ENCODE results near the gene CHFR. TPM values are rescaled to one million over a fixed set of nuclear protein-coding genes. Genes with fewer than 3 reads are reported as not detected.
"Not testable (repeated sequence)": the region's sequence is repeated elsewhere in the genome, so short reads cannot be mapped to it uniquely, and the experiment has no call there.

CHFR gene
- total RNA-seq, 2 donors from 2014 or later = 57.0 to 80.4 TPM

DNA sequence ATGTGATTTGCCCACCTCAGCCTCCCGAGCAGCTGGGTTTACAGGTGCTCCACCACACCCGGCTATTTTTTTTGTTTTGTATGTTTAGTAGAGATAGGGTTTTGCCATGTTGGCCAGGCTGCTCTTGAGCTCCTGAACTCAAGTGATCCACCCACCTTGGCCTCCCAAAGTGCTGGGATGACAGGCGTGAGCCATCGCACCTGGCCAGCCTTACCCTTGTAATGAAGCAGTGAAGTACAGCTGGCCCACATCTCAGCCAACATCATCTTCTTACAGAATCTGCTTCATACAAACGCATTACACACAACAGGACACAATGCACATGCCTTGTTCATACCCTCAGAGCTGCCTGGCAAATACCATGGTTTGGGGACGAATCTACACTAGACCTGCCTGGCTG is 31.3 kb upstream of the CHFR start:
- TF ChIP-seq, protein P1, sequence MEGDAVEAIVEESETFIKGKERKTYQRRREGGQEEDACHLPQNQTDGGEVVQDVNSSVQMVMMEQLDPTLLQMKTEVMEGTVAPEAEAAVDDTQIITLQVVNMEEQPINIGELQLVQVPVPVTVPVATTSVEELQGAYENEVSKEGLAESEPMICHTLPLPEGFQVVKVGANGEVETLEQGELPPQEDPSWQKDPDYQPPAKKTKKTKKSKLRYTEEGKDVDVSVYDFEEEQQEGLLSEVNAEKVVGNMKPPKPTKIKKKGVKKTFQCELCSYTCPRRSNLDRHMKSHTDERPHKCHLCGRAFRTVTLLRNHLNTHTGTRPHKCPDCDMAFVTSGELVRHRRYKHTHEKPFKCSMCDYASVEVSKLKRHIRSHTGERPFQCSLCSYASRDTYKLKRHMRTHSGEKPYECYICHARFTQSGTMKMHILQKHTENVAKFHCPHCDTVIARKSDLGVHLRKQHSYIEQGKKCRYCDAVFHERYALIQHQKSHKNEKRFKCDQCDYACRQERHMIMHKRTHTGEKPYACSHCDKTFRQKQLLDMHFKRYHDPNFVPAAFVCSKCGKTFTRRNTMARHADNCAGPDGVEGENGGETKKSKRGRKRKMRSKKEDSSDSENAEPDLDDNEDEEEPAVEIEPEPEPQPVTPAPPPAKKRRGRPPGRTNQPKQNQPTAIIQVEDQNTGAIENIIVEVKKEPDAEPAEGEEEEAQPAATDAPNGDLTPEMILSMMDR (conservative IDR thresholded peaks at IDR 0.05) = no peak
- Histone ChIP-seq H3K4me1 (ENCODE audit: control insufficient read depth, insufficient read depth, low read length) (no peaks in the 10 kb centered on the region), H3K27ac (ENCODE audit: low read depth, low read length) (no peak overlapping the region), H3K27me3 (ENCODE audit: control insufficient read depth, insufficient read depth, low read length, poor library complexity, severe bottlenecking) (no peaks in the 10 kb centered on the region), H3K4me3 (ENCODE audit: low read length) (peak overlapping the region; percentile 49), H3K36me3 (ENCODE audit: control insufficient read depth, insufficient read depth, low read length) (no peaks in the 10 kb centered on the region), H3K9me3 (ENCODE audit: control insufficient read depth, low read length) (peaks cover 74% of the 10 kb centered on the region), H3K9ac (ENCODE audit: extremely low read depth, low read length, poor library complexity, severe bottlenecking) (no peak overlapping the region)
- no peaks in the 10 kb centered on the region for H3K4me1 Mint-ChIP-seq
- peaks cover 94% of the 10 kb centered on the region for H3K9me3 Mint-ChIP-seq
- peaks cover 27% of the 10 kb centered on the region for H3K36me3 Mint-ChIP-seq (ENCODE audit: low read depth)
- H3K27ac Mint-ChIP-seq = no peak overlapping the region
- no peak for DNase-seq
- no peaks in the 10 kb centered on the region for H3K27me3 Mint-ChIP-seq (ENCODE audit: insufficient read depth)
- 88 to 100% methylated on average over 4 to 6 of the region's 6 CpGs for WGBS, 2 experiments (ENCODE audit: insufficient coverage in 1 of 2, insufficient read length in 1 of 2)
- H3K4me3 Mint-ChIP-seq = no peak overlapping the region

DNA sequence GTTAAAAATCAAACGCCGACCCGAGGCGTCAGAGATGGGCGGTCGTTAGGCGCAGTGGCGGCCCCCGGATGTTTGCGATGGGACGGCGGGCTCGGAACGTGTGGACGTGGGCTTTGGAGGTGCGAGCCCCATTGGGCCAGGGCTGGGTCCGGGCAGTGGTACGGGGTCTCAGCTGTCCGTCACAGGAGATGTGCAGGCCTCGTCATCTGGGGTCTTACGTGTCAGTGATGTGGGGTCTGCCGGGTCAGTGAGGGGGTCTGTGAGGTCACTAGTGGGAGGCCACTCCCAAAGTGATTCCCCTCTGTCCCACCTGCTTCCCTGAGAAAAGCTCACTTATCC is 21.6 kb upstream of the CHFR start:
- H3K4me3 ChIP-seq (ENCODE audit: low read length) = peak overlapping the region; percentile 88
- no peaks in the 10 kb centered on the region for H3K27me3 ChIP-seq (ENCODE audit: control insufficient read depth, insufficient read depth, low read length, poor library complexity, severe bottlenecking)
- H3K27me3 Mint-ChIP-seq (ENCODE audit: insufficient read depth) = peaks cover 28% of the 10 kb centered on the region
- no peaks in the 10 kb centered on the region for H3K36me3 ChIP-seq (ENCODE audit: control insufficient read depth, insufficient read depth, low read length)
- no peak for DNase-seq
- WGBS, 2 experiments (ENCODE audit: insufficient coverage in 1 of 2, insufficient read length in 1 of 2) = 7 to 40% methylated on average over 8 to 22 of the region's 22 CpGs
- H3K36me3 Mint-ChIP-seq (ENCODE audit: low read depth) = peaks cover 14% of the 10 kb centered on the region
- peaks cover 36% of the 10 kb centered on the region for H3K9me3 ChIP-seq (ENCODE audit: control insufficient read depth, low read length)
- H3K4me3 Mint-ChIP-seq = peak overlapping the region; percentile 74
- TF ChIP-seq, protein P1 (conservative IDR thresholded peaks at IDR 0.05) = no peak
- H3K4me1 ChIP-seq (ENCODE audit: control insufficient read depth, insufficient read depth, low read length) = no peaks in the 10 kb centered on the region
- H3K27ac Mint-ChIP-seq = peak overlapping the region; percentile 94
- peak overlapping the region; percentile 34 for H3K9ac ChIP-seq (ENCODE audit: extremely low read depth, low read length, poor library complexity, severe bottlenecking)
- peaks cover 38% of the 10 kb centered on the region for H3K9me3 Mint-ChIP-seq
- H3K27ac ChIP-seq (ENCODE audit: low read depth, low read length) = peak overlapping the region; percentile 49
- no peaks in the 10 kb centered on the region for H3K4me1 Mint-ChIP-seq

DNA sequence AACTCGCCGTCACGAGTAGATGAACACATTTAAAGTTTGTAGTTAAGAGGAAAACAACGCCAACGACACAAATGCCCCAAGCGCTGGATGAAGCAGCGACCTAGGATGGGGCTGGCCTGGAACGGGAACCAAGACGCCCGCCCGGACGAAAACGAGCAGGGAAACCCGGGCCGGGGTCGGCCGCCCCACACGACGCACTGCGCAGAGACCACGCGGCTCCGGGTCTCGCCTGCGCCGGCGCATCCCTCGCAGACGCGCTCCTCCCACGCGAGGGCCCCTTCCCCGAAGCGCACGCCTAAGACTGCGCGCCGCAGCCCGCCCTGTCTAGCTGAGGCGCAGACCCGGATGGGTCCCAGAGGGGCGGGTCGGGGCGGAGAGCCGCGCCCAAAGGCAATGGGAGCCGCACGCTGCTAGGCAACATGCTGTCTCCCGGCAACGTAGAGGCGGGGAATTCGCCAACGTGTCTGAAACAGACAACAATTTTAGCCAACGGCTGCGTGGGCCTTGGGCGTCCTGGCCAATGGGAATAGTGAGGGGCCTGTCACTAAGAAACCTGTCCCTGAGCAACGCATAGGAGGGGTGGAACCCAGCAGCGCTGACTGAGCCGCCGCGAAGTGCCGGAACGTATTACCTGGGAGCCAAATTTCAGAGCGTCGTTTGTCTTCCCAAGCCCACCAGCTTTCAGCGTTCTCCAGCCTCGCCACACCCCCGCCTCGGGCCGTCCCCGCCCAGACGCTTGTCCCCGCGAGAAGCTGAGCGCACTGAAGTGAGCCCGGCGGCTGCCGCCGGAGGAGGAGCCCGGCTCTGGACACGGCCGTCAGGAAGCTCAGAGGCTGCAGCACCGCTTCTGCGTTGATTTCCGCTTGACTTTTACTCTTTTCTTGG is 21.0 kb upstream of the CHFR start:
- peaks cover 30% of the 10 kb centered on the region for H3K9me3 ChIP-seq (ENCODE audit: control insufficient read depth, low read length)
- H3K4me1 Mint-ChIP-seq = no peaks in the 10 kb centered on the region
- H3K9me3 Mint-ChIP-seq = peaks cover 35% of the 10 kb centered on the region
- no peaks in the 10 kb centered on the region for H3K27me3 ChIP-seq (ENCODE audit: control insufficient read depth, insufficient read depth, low read length, poor library complexity, severe bottlenecking)
- H3K4me1 ChIP-seq (ENCODE audit: control insufficient read depth, insufficient read depth, low read length) = no peaks in the 10 kb centered on the region
- peak overlapping the region; percentile 88 for H3K4me3 ChIP-seq (ENCODE audit: low read length)
- peak overlapping the region; percentile 94 for H3K27ac Mint-ChIP-seq
- no peaks in the 10 kb centered on the region for H3K36me3 ChIP-seq (ENCODE audit: control insufficient read depth, insufficient read depth, low read length)
- TF ChIP-seq, protein P1 (conservative IDR thresholded peaks at IDR 0.05) = no peak
- H3K36me3 Mint-ChIP-seq (ENCODE audit: low read depth) = peaks cover 14% of the 10 kb centered on the region
- peak overlapping the region; percentile 49 for H3K27ac ChIP-seq (ENCODE audit: low read depth, low read length)
- H3K4me3 Mint-ChIP-seq = peak overlapping the region; percentile 74
- peak; percentile 100 for DNase-seq
- peaks cover 28% of the 10 kb centered on the region for H3K27me3 Mint-ChIP-seq (ENCODE audit: insufficient read depth)
- H3K9ac ChIP-seq (ENCODE audit: extremely low read depth, low read length, poor library complexity, severe bottlenecking) = peak overlapping the region; percentile 34
- WGBS, 2 experiments (ENCODE audit: insufficient coverage in 1 of 2, insufficient read length in 1 of 2) = 4 to 17% methylated on average over 60 to 85 of the region's 85 CpGs

DNA sequence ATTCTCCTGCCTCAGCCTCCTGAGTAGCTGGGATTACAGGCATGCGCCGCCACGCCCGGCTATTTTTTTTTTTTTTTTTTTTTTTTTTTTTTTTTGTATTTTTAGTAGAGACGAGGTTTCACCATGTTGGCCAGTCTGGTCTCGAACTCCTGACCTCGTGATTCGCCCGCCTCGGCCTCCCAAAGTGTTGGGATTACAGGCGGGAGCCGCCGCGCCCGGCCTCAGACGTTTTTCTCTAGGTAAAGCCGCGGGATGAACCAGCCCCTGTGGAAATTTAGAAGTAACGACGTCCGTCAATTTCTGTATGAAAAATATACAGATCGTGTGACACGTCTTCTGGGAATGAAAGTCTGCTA is 20.4 kb upstream of the CHFR start:
- H3K27ac ChIP-seq (ENCODE audit: low read depth, low read length); H3K9ac ChIP-seq (ENCODE audit: extremely low read depth, low read length, poor library complexity, severe bottlenecking): not testable (repeated sequence)
- H3K9me3 ChIP-seq (ENCODE audit: control insufficient read depth, low read length) = peaks cover 28% of the 10 kb centered on the region

More for the DNA sequence above, 20.4 kb upstream of the CHFR start:
- H3K4me3 ChIP-seq (ENCODE audit: low read length) = peak overlapping the region; percentile 88
- H3K27me3 ChIP-seq (ENCODE audit: control insufficient read depth, insufficient read depth, low read length, poor library complexity, severe bottlenecking); H3K4me1 ChIP-seq (ENCODE audit: control insufficient read depth, insufficient read depth, low read length); H3K27ac Mint-ChIP-seq; H3K4me1 Mint-ChIP-seq; DNase-seq; H3K36me3 ChIP-seq (ENCODE audit: control insufficient read depth, insufficient read depth, low read length): not testable (repeated sequence)
- H3K9me3 Mint-ChIP-seq = peaks cover 32% of the 10 kb centered on the region
- 44 to 48% methylated on average over 16 to 19 of the region's 23 CpGs for WGBS, 2 experiments (ENCODE audit: insufficient coverage in 1 of 2, insufficient read length in 1 of 2)
- peak overlapping the region; percentile 74 for H3K4me3 Mint-ChIP-seq
- H3K36me3 Mint-ChIP-seq (ENCODE audit: low read depth) = peaks cover 14% of the 10 kb centered on the region
- H3K27me3 Mint-ChIP-seq (ENCODE audit: insufficient read depth) = peaks cover 28% of the 10 kb centered on the region
